Breast epithelium (tissue), 3 donors: ENCODE measurements around the gene CDON.

Experiments
- CTCF ChIP-seq, 3 donors: fragments of 450-650 bp; IDR thresholded peaks; one replicate each; pipeline ENCODE4 v1.5.1; 2016 to 2017; ENCODE audit warnings: antibody characterized with exemption in 3 of 3, mild to moderate bottlenecking in 3 of 3, moderate library complexity in 3 of 3
- POLR2A ChIP-seq: fragments of 450-650 bp; IDR thresholded peaks from one replicate; pipeline ENCODE4 v1.6.1; 2016; ENCODE audit warnings: antibody characterized with exemption, mild to moderate bottlenecking, moderate library complexity
- POLR2AphosphoS5 ChIP-seq, 3 donors: sonication (generic); formaldehyde crosslinking; IDR thresholded peaks; one replicate each; pipeline ENCODE4 v1.6.1; 2017; ENCODE audit warnings: antibody characterized with exemption in 3 of 3

- TF ChIP-seq CTCF (IDR thresholded peaks at IDR 0.05) = no peak
- no peak for TF ChIP-seq POLR2A
- no peak for TF ChIP-seq POLR2AphosphoS5 (IDR thresholded peaks at IDR 0.05)
These were observed 113.1 kb downstream of the CDON start for GRCh38 chr11:125949271-125950177.
